Measurements from ENCODE around the gene IL10RB.
A peak's percentile ranks its signal among the peaks of the same experiment; 100 is the strongest.
"Not testable (repeated sequence)": the region's sequence is repeated elsewhere in the genome, so short reads cannot be mapped to it uniquely, and the experiment has no call there.

The IL10RB gene

GRCh38 chr21:33241846-33242245, 24.3 kb upstream of the IL10RB start:
- no peak for DNase-seq (ENCODE audit: low read depth)

- not testable (repeated sequence) for DNase-seq (ENCODE audit: low read depth)
Observed at GRCh38 chr21:33242846-33243245, 23.3 kb upstream of the IL10RB start.

GRCh38 chr21:33244082-33244778, 21.9 kb upstream of the IL10RB start:
- no peak for DNase-seq (ENCODE audit: low read depth)

GRCh38 chr21:33244779-33245105, 21.4 kb upstream of the IL10RB start:
- DNase-seq (ENCODE audit: low read depth) = no peak

- DNase-seq (ENCODE audit: low read depth) = no peak
Observed at GRCh38 chr21:33245289-33245918, 20.8 kb upstream of the IL10RB start.

GRCh38 chr21:33246506-33246905, 19.7 kb upstream of the IL10RB start:
- no peak for DNase-seq (ENCODE audit: low read depth)

GRCh38 chr21:33246963-33247362, 19.2 kb upstream of the IL10RB start:
- DNase-seq (ENCODE audit: low read depth) = no peak

- DNase-seq (ENCODE audit: low read depth) = no peak
Observed at GRCh38 chr21:33247599-33247998, 18.6 kb upstream of the IL10RB start.

- no peak for DNase-seq (ENCODE audit: low read depth)
Observed at GRCh38 chr21:33249331-33250002, 16.7 kb upstream of the IL10RB start.

- DNase-seq (ENCODE audit: low read depth) = no peak
Observed at GRCh38 chr21:33251119-33251518, 15.0 kb upstream of the IL10RB start.

- DNase-seq (ENCODE audit: low read depth) = not testable (repeated sequence)
Observed at GRCh38 chr21:33253382-33253781, 12.8 kb upstream of the IL10RB start.

GRCh38 chr21:33254766-33255165, 11.4 kb upstream of the IL10RB start:
- no peak for DNase-seq (ENCODE audit: low read depth)

GRCh38 chr21:33255404-33255803, 10.8 kb upstream of the IL10RB start:
- DNase-seq (ENCODE audit: low read depth) = no peak

GRCh38 chr21:33256019-33256418, 10.1 kb upstream of the IL10RB start:
- no peak for DNase-seq (ENCODE audit: low read depth)

GRCh38 chr21:33257094-33257803, 8.9 kb upstream of the IL10RB start:
- DNase-seq (ENCODE audit: low read depth) = no peak

GRCh38 chr21:33258475-33258874, 7.7 kb upstream of the IL10RB start:
- DNase-seq (ENCODE audit: low read depth) = no peak

- no peak for DNase-seq (ENCODE audit: low read depth)
Observed at GRCh38 chr21:33259428-33259827, 6.7 kb upstream of the IL10RB start.

- DNase-seq (ENCODE audit: low read depth) = no peak
Observed at GRCh38 chr21:33259995-33260394, 6.2 kb upstream of the IL10RB start.

- DNase-seq (ENCODE audit: low read depth) = no peak
Observed at GRCh38 chr21:33261635-33262034, 4.5 kb upstream of the IL10RB start.

GRCh38 chr21:33262921-33263320, 3.2 kb upstream of the IL10RB start:
- DNase-seq (ENCODE audit: low read depth) = no peak

- DNase-seq (ENCODE audit: low read depth) = no peak
Observed at GRCh38 chr21:33264561-33264960, 1.6 kb upstream of the IL10RB start.

GRCh38 chr21:33265664-33266049, 510 bp upstream of the IL10RB start:
- no peak for DNase-seq (ENCODE audit: low read depth)

- peak; percentile 19 for DNase-seq (ENCODE audit: low read depth)
Observed at GRCh38 chr21:33266789-33267135, 595 bp downstream of the IL10RB start.

All from activated T-cell treated with anti-CD3 and anti-CD28 coated beads for 24 hours (primary cell).